BJ (cell line): ENCODE results near the gene EMP3. TPM values are rescaled to one million over a fixed set of nuclear protein-coding genes. Genes with fewer than 3 reads are reported as not detected.
A peak's percentile ranks its signal among the peaks of the same experiment; 100 is the strongest.

ENCODE experiments used
- CTCF ChIA-PET: fragments of 350-600 bp; formaldehyde crosslinking; extraction: SDS; loops from one replicate; lab custom pipeline; 2021; ENCODE audit warnings: antibody characterized with exemption, inconsistent platforms; lab: Yijun Ruan, JAX
- POLR2A ChIA-PET: fragments of 300-600 bp; sonication (Branson Sonifier 250); formaldehyde crosslinking; extraction: SDS; loops from one replicate; lab custom pipeline; 2021; ENCODE audit warnings: antibody characterized with exemption; lab: Charles Lee
- DNase-seq: peaks from one replicate; pipeline ENCODE4 v3.0.0-alpha.2; 2011; ENCODE audit warnings: low read depth
- H3K27me3 ChIP-seq: 2 replicates; pipeline ENCODE4 v1.6.0; 2011; ENCODE audit warnings: low read length; ENCODE audit not compliant: control insufficient read depth, insufficient read depth
- H3K36me3 ChIP-seq: 2 replicates; pipeline ENCODE4 v1.5.1; 2011; ENCODE audit warnings: low read length; ENCODE audit not compliant: control insufficient read depth, insufficient read depth
- H3K4me3 ChIP-seq: 2 replicates; pipeline ENCODE4 v1.5.1; 2011; ENCODE audit warnings: low read depth, mild to moderate bottlenecking, control low read depth, low read length
- CTCF ChIP-seq: IDR thresholded peaks from 2 replicates; pipeline ENCODE4 v1.5.1; 2011; ENCODE audit warnings: low read depth, mild to moderate bottlenecking, control low read depth, inconsistent platforms, low read length, moderate library complexity; ENCODE audit not compliant: insufficient read depth
- polyA plus RNA-seq: library from polyadenylated mRNA; depleted of rRNA; stranded (reverse); fragments of >200 nt; gene quantifications from 2 replicates; pipeline ENCODE4 v1.2.3, GENCODE V29; 2011

Gene EMP3
- polyA plus RNA-seq, 1 experiment = 472 TPM

GRCh38 chr19:48332351-48332661 is 7.0 kb downstream of the EMP3 start:
- TF ChIP-seq CTCF = no peak
- Histone ChIP-seq H3K4me3 (no peak overlapping the region), H3K27me3 (no peaks in the 10 kb centered on the region), H3K36me3 (peaks cover 14% of the 10 kb centered on the region)
- ChIA-PET POLR2A (interaction anchor here (0.6 to 0.9 kb wide), 2 partner anchors 10 to 174 kb away, joined by 4 to 11 read pairs; a partner anchor contains a TSS), CTCF (interaction anchor here (0.6 to 4.4 kb wide), 11 partner anchors 9 to 66 kb away, joined by 3 to 153 read pairs (median 12); partner anchors contain the start of genes EMP3 and KDELR1)
- no peak for DNase-seq

GRCh38 chr19:48332662-48333466 is 7.5 kb downstream of the EMP3 start:
- Histone ChIP-seq H3K4me3 (0 out of 2 replicates have a peak overlapping the region, but pooled peaks have one; percentile 1), H3K36me3 (peaks cover 12% of the 10 kb centered on the region), H3K27me3 (no peaks in the 10 kb centered on the region)
- ChIA-PET POLR2A (interaction anchor here (0.6 to 0.9 kb wide), 2 partner anchors 11 to 173 kb away, joined by 4 to 11 read pairs; a partner anchor contains a TSS), CTCF (interaction anchor here (0.6 to 4.4 kb wide), 17 partner anchors 8 to 251 kb away, joined by 3 to 153 read pairs (median 7); partner anchors contain the start of genes EMP3 and KDELR1)
- DNase-seq = peak; percentile 80
- TF ChIP-seq CTCF = no peak

- peaks cover 12% of the 10 kb centered on the region for H3K36me3 ChIP-seq
- ChIA-PET CTCF (interaction anchor here (0.5 to 4.4 kb wide), 23 partner anchors 7 to 788 kb away, joined by 3 to 153 read pairs (median 5); partner anchors contain the start of genes EMP3 and KDELR1), POLR2A (interaction anchor here (0.9 to 1.5 kb wide), 2 partner anchors 12 kb away, joined by 4 to 7 read pairs; a partner anchor contains a TSS)
- no peaks in the 10 kb centered on the region for H3K27me3 ChIP-seq
- H3K4me3 ChIP-seq = peak overlapping the region; percentile 35
- peak; percentile 93 for TF ChIP-seq CTCF
- peak; percentile 37 for DNase-seq
Observed at GRCh38 chr19:48333467-48334384, 8.4 kb downstream of the EMP3 start.

- no peak for DNase-seq
- Histone ChIP-seq H3K4me3 (no peak overlapping the region), H3K36me3 (no peaks in the 10 kb centered on the region; the same call in 1 of the 2 replicates), H3K27me3 (no peaks in the 10 kb centered on the region)
- CTCF ChIA-PET = interaction anchor here (1.3 kb wide), 1 partner anchor 20 kb away, joined by 4 read pairs; no protein-coding TSS in a partner anchor
- POLR2A ChIA-PET = no interaction called here
- no peak for TF ChIP-seq CTCF
Observed at GRCh38 chr19:48338253-48338755, 13.0 kb downstream of the EMP3 start.
